SJCRH30 (cell line): Measurements from ENCODE around the gene FAM167B. TPM values are rescaled to one million over a fixed set of nuclear protein-coding genes. Genes with fewer than 3 reads are reported as not detected.
"Not testable (repeated sequence)": the region's sequence is repeated elsewhere in the genome, so short reads cannot be mapped to it uniquely, and the experiment has no call there.

Experiments
- DNase-seq, 2 experiments: peaks; one replicate each; pipeline ENCODE4 v3.0.0-alpha.2; 2015 to 2020
- H3K27ac ChIP-seq: fragments of 250-450 bp; sonication (Bioruptor Pico); 2 replicates; pipeline ENCODE4 v1.5.1; 2020; ENCODE audit warnings: mild to moderate bottlenecking, moderate library complexity
- H3K27me3 ChIP-seq: fragments of 250-450 bp; sonication (Bioruptor Pico); 2 replicates; pipeline ENCODE4 v1.5.1; 2020; ENCODE audit warnings: mild to moderate bottlenecking, moderate library complexity
- H3K36me3 ChIP-seq: fragments of 250-450 bp; sonication (Bioruptor Pico); 2 replicates; pipeline ENCODE4 v1.5.1; 2020; ENCODE audit warnings: mild to moderate bottlenecking, moderate library complexity
- H3K4me1 ChIP-seq: fragments of 250-450 bp; sonication (Bioruptor Pico); 2 replicates; pipeline ENCODE4 v1.5.1; 2020; ENCODE audit warnings: mild to moderate bottlenecking, moderate library complexity
- H3K4me3 ChIP-seq: fragments of 250-450 bp; sonication (Bioruptor Pico); 2 replicates; pipeline ENCODE4 v1.5.1; 2020; ENCODE audit warnings: mild to moderate bottlenecking, moderate library complexity
- H3K9me3 ChIP-seq: fragments of 250-450 bp; sonication (Bioruptor Pico); replicated peaks from 2 replicates; pipeline ENCODE4 v1.5.1; 2020; ENCODE audit warnings: mild to moderate bottlenecking, moderate library complexity
- total RNA-seq: library from RNA; depleted of rRNA; stranded (reverse); fragments of >200 nt; shearing (Covaris generic); gene quantifications from 2 replicates; pipeline ENCODE4 v1.2.3, GENCODE V29; 2014

FAM167B gene
- total RNA-seq, 1 experiment from 2014 or later: not detected

DNA sequence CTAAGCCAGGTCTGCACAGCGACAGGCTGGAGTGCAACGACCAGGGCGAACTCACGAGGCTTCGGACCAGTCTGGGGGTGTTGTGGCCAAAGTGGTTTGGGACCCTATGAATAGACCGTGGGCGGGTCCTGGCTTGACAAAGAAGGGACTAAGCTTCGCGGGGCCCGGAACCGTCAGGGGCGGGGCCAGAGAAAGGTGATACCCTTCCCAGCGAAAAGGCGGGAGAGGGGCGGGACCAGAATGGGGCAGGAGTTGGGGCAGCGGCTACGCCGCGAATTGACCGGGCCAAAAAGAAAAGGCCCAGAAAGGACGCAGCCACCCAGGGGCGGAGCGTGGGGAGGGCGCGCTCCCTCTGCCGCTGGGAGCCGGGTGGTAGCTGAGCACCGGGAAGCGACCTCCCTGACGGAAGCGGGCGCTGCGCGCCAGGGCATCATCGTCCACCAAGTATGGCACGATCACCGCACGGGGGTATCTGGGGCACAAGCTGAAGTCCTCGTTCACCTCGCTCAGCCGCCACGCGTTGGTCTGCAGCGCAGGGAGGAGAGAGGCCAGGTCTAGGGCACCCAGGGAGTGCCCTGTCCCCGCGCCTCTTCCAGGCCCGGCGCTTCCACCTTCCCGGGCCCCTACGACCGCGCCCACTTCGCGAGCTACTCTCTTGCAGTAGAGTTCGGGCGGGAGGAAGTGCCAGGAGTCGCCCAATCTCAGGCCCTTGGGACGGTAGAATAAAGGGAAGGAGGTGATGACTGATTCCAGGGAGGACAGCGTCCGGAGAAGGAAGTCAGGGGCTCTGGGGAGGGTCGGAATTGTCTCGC, 6.7 kb upstream of the FAM167B start:
- peak overlapping the region; percentile 59 for H3K4me3 ChIP-seq
- H3K27me3 ChIP-seq: no peaks in the 10 kb centered on the region
- no peak for DNase-seq
- peaks cover 10% of the 10 kb centered on the region; the same call in 1 of the 2 replicates for H3K4me1 ChIP-seq
- H3K9me3 ChIP-seq: no peaks in the 10 kb centered on the region
- H3K36me3 ChIP-seq: no peaks in the 10 kb centered on the region
- H3K27ac ChIP-seq: no peak overlapping the region

DNA sequence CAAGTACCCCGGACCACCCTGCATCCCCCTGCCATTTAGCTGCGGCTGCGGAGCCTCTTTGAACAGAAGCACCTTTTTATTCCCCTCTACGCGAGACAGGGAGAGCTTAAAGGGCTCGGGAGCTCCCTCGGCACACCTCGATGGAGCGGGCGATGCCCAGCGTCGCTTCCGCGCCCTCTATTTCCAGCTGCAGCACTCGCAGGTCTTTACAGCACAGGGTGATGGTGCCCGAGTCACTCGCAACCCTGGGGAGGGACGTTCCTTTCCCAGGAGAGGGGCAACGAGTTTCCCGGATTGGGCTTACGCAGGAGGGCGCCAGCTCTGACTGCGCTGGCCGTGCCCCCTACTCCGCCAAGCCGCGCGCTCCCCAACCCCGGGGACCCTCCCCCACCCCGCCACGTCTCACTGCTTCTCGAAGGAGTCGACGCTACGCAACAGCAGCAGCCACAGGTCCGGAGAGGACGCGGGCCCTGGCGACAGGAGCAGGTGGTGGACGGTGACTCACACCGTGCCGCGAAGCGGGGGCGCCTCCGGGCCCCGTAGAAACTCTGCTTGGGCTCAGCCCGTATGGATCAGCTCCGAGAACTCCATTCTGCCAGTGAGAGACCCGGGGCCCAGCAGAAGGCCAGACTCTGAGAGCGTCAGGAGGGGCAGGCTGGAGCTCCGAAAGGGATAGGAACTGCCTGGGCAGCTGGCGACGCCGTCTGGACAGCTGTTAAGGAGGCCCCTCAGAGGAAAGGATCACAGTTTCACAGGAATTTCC, 5.8 kb upstream of the FAM167B start:
- H3K36me3 ChIP-seq: no peaks in the 10 kb centered on the region
- H3K4me1 ChIP-seq: peaks cover 11% of the 10 kb centered on the region
- H3K27ac ChIP-seq: peak overlapping the region; percentile 69
- peak overlapping the region; percentile 59 for H3K4me3 ChIP-seq
- no peaks in the 10 kb centered on the region for H3K9me3 ChIP-seq
- peak; percentile 84 to 88 for DNase-seq
- no peaks in the 10 kb centered on the region for H3K27me3 ChIP-seq

DNA sequence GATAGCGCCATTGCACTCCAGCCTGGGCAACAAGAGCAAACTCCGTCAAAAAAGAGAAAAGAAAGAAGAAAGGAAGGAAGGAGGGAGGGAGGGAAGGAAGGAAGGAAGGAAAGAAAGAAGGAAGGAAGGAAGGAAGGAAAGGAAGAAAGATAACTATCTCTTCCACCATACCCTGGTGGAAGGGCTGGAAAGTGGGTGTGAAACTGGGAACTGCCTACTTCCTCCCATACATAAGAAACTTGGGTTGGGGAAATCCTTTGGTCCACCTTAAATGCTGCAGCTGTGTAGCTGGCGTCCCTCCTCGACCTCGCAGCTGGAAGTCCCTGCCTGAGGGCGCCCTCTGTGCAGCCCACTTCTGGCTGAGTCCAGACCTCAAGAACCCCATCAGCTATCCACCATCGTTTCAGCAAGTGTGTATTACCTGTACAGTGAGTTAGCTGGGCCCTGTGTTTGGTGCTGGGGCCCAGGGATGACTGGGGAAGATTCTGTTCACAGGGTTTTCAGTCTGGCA, 4.6 kb upstream of the FAM167B start:
- no peak overlapping the region for H3K27ac ChIP-seq
- no peaks in the 10 kb centered on the region for H3K27me3 ChIP-seq
- no peak overlapping the region for H3K4me3 ChIP-seq
- H3K36me3 ChIP-seq: no peaks in the 10 kb centered on the region
- no peaks in the 10 kb centered on the region for H3K9me3 ChIP-seq
- peaks cover 17% of the 10 kb centered on the region for H3K4me1 ChIP-seq
- peak; percentile 56 to 74 for DNase-seq

DNA sequence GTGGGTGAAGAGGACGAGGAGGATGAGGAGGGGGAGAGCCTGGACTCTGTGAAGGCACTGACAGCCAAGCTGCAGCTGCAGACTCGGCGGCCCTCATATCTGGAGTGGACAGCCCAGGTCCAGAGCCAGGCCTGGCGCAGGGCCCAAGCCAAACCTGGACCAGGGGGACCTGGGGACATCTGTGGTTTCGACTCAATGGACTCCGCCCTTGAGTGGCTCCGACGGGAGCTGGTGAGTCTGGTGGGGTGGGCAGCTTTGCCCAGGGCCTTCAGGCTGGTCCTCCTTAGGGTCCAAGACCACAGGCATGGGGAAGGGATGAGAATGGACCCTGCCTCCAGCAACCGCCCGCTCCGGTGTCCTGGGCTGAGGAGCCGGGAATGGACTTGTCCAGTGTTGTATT, 430 bp downstream of the FAM167B start:
- H3K27ac ChIP-seq: no peak overlapping the region

DNA sequence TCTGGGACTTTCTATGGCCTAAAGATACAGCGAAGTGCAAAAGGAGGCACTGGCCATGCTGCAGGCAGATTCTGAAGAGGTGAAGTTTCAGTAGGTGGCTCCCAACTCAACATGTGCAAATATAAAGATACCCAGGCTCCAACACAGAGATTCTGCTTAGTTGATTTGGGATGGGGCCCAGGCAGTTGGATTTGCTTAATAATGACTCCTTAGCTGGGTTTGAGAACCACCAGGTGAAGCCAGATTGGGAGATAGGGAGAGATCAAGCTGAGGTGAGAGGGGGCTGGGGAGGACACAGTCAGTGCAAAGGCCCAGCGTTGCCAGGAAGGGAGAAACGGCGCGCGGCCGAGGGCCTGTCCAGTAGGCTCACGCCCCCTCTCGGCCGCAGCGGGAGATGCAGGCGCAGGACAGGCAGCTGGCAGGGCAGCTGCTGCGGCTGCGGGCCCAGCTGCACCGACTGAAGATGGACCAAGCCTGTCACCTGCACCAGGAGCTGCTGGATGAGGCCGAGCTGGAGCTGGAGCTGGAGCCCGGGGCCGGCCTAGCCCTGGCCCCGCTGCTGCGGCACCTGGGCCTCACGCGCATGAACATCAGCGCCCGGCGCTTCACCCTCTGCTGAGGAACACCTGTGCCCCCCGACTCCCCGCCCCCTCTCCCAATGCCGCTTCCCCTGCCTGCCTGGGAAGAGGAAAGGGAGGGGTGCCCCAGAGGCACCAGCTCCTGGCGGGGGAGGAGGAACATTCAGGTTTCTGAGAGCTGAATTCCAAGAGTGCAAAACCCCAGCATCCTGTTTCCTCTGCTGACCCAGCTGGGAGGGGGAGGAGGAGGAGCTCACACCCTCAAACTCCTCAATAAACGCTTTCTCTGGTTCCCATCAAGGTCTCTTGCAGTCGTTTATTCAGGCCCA, 1.2 kb downstream of the FAM167B start:
- Histone ChIP-seq H3K27me3 (peaks cover 9% of the 10 kb centered on the region; the same call in 1 of the 2 replicates), H3K4me3 (no peak overlapping the region), H3K4me1 (peaks cover 21% of the 10 kb centered on the region), H3K36me3 (no peaks in the 10 kb centered on the region), H3K27ac (no peak overlapping the region), H3K9me3 (no peaks in the 10 kb centered on the region)
- peak; percentile 86 to 88 for DNase-seq

More for the DNA sequence above, 430 bp downstream of the FAM167B start:
- H3K4me1 ChIP-seq: peaks cover 25% of the 10 kb centered on the region
- H3K27me3 ChIP-seq: peaks cover 9% of the 10 kb centered on the region; the same call in 1 of the 2 replicates
- no peak overlapping the region for H3K4me3 ChIP-seq
- DNase-seq: no peak
- H3K9me3 ChIP-seq: no peaks in the 10 kb centered on the region
- H3K36me3 ChIP-seq: no peaks in the 10 kb centered on the region

DNA sequence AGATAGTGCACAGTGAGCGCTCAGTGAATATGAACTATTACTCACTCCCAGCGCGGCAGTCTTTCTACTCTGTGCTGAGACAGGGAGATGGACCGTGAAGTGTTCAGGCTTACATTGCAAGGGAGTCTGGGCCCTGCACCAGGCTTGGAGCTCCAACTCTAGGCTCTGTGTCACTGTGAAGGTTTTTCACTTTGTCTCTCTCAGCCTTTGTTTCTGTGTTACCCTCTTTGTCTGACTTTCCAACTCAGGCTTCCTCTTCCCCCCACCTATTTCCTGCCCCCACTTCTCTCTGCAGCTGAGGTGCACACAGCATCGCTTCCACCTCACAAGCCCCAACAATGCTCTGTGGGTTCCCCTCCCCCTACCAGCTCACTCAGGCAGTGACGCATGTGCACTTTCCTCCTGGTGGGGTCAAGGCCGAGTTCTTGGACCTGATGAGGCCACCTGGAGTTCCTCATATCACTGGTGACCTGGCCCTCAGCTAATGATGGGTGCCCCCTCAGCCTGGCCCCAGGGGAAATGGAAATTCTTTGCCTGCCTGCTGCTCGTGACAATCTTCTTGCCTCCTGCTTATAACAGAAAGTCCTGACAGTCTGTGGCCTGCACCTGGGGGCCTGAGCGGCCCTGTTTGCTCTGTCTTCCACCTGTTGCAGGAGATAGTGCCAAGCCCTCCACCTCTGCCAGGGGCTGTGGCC, 3.0 kb downstream of the FAM167B start:
- Histone ChIP-seq H3K4me1 (peaks cover 21% of the 10 kb centered on the region), H3K9me3 (no peaks in the 10 kb centered on the region), H3K4me3 (no peak overlapping the region), H3K27me3 (peaks cover 9% of the 10 kb centered on the region; the same call in 1 of the 2 replicates), H3K36me3 (no peaks in the 10 kb centered on the region), H3K27ac (no peak overlapping the region)
- DNase-seq: no peak

DNA sequence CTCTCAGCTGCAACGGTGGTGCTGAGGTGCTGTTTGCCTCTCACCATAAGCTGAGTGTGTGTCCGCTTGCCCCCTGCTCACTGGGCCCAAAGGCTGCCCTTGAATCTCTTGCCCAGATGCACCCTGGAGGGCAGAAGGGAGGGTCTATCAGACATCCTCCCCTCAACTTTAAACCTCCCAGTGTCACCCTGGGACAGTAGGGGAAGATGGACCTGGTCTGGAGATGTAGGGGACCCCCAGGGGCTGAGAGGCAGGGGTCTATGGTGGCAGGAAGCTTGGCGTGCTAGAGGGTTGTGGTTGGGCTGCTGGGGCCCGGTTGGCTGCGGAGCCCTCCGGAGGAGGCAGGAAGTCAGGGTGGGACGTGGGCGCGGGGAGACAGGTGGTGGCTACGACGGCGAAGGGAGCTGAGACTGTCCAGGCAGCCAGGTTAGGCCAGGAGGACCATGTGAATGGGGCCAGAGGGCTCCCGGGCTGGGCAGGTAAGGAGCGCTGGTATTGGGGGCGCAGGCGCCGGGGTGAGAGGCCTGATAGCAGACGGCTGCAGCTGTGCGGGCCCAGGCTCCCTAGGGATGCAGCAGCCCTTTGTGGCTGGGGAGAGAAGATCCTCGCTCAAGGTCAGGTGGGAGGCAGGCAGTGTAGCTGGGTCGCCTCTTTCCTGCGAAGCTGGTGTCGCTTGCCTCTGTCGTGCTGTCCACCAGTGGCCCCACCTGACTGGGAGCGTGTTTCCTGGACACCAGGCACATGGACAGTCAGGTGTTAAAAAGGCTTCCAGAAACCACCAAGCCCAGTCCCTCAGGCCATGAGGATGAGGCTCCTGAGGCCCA, 4.1 kb downstream of the FAM167B start, which contains the start of gene LCK:
TSS of gene LCK (plus strand) at position 373 of the 824 bp plus-strand sequence. CDS start 23,065 bp downstream, outside the sequence.
- Histone ChIP-seq H3K4me1 (peaks cover 21% of the 10 kb centered on the region), H3K4me3 (no peak within 1 kb of the TSS), H3K36me3 (no peaks in the 10 kb centered on the region), H3K27me3 (peaks cover 13% of the 10 kb centered on the region; the same call in 1 of the 2 replicates), H3K27ac (no peak within 1 kb of the TSS), H3K9me3 (no peaks in the 10 kb centered on the region)
- peak; percentile 39 to 54 for DNase-seq

DNA sequence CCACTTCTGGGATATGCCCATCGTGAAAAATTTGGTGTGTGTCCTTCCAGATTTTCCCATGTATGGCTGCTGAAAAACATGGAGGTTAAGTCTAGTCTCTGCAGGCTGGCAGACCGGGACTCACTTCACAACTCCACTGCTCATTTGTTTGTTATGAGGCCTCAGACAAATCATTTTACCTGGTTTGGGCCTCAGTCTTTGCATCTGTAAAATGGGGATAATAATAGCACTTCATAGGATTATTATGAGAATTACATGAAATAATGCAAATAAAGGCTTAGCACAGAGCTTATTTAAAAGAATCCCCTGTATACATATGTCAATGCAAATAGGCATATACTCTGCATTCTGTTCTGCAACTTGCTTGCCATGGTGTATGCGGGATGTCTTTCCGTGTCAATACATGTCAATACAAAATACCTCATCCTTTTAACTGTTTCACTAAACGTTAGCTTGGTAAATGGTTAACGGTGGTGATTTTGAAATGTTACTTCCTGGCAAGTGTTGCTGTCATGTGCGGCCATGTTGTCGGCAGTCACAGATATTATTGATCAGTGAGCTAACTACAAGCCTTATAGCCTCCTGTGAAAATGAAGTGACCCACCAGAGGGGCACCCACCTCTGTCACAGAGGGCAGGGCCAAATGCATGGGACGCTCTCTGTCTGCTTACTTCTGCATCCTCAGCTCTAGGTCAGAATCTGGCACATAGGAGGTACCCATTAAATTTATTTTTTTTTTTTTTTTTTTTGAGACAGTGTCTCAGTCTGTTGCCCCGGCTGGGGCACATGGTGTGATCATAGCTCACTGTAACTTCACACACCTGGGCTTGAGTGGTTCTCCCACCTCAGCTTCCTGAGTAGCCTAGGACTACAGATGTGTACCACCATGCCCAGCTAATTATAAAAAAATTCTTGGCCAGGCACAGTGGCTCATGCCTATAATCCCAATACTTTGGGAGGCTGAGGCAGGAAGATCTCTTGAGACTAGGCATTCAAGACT, 8.3 kb downstream of the FAM167B start:
- H3K4me1 ChIP-seq: peaks cover 9% of the 10 kb centered on the region
- DNase-seq: no peak

DNA sequence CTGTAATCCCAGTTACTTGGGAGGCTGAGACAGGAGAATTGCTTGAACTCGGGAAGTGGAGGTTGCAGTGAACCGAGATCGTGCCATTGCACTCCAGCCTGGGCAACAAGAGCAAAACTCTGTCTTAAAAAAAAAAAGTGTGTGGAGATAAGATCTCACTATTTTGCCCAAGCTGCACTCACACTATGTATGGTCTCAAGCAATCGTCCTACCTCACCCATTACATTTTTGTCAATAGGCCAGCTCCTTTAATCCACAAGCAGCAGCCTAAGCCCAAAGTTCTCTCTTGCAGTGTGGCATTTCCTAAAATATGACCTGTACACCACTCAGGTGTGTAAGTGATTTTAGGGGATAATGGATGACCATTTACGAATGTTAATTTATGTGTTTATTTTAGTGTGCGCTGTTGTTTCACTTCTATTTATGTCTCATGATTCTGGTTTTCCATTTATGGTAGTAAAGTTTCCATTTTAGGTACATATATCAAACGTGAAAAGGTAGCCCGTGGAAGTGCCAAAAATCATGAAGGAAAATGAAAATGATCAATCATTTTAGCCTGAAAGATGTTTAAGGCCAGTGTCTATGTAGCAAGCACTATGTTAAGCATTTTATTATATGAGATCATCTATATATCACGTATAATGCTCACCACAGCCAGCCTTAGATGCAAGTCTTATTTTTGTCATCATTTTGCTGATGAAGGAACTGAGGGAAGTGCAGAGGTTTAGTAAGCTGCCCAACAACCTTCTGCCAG, 9.6 kb downstream of the FAM167B start:
- H3K4me1 ChIP-seq: peaks cover under 1% of the 10 kb centered on the region
- H3K4me3 ChIP-seq: no peak overlapping the region
- no peaks in the 10 kb centered on the region for H3K36me3 ChIP-seq
- H3K27ac ChIP-seq: no peak overlapping the region
- no peak for DNase-seq
- peaks cover 3% of the 10 kb centered on the region; the same call in 1 of the 2 replicates for H3K27me3 ChIP-seq
- H3K9me3 ChIP-seq: no peaks in the 10 kb centered on the region

More for the DNA sequence above, 8.3 kb downstream of the FAM167B start:
- no peak overlapping the region for H3K4me3 ChIP-seq
- no peak overlapping the region for H3K27ac ChIP-seq
- H3K36me3 ChIP-seq: no peaks in the 10 kb centered on the region
- H3K9me3 ChIP-seq: no peaks in the 10 kb centered on the region
- peaks cover 10% of the 10 kb centered on the region; the same call in 1 of the 2 replicates for H3K27me3 ChIP-seq

DNA sequence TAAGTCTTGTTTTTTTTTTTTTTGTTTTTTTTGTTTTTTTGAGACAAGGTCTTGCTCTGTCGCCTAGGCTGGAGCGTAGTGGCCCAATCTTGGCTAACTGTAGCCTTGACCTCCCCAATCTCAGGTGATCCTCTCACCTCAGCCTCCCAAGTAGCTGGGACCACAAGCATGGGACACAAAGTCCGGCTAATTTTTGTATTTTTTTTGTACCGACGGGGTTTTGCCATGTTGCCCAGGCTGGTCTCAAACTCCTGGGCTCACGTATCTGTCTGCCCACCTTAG, 10.1 kb downstream of the FAM167B start:
- Histone ChIP-seq H3K4me1 (no peaks in the 10 kb centered on the region), H3K27ac (no peak overlapping the region), H3K27me3 (peaks cover 3% of the 10 kb centered on the region; the same call in 1 of the 2 replicates), H3K36me3 (no peaks in the 10 kb centered on the region), H3K4me3 (no peak overlapping the region), H3K9me3 (no peaks in the 10 kb centered on the region)
- DNase-seq: no peak

DNA sequence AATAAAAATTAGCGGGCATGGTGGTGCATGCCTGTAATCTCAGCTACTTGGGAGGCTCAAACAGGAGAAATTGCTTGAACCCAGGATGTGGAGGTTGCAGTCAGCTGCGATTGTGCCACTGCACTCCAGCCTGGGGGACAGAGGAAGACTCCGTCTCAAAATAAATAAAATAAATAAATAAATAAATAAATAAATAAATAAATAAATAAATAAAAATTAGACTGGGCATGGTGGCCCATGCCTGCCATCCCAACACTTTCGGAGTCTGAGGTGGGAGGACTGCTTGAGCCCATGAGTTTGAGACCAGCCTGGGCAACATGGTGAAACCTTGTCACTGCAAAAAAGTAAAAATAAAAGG, 16.2 kb downstream of the FAM167B start:
- H3K36me3 ChIP-seq, DNase-seq, H3K4me3 ChIP-seq, H3K4me1 ChIP-seq, H3K27ac ChIP-seq, H3K27me3 ChIP-seq, H3K9me3 ChIP-seq: not testable (repeated sequence)

DNA sequence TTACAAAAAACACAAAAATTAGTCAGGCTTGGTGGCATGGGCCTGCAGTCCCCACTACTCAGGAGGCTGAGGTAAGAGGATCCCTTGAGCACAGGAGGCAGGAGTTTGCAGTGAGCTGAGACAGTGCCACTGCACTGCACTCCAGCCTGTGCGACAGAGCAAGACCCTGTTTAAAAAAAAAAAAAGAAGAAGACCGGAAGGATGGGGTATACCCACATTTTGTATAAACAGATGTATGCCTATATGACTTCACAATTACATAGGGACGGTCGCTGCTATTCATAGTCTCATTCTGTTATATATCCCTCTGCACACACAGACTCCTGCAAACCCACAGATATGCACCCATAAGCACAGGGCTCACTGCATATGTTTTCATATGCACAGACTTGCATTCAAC, 16.7 kb downstream of the FAM167B start:
- no peak overlapping the region for H3K4me3 ChIP-seq
- H3K4me1 ChIP-seq: no peaks in the 10 kb centered on the region
- no peak overlapping the region for H3K27ac ChIP-seq
- no peaks in the 10 kb centered on the region for H3K27me3 ChIP-seq
- H3K36me3 ChIP-seq: no peaks in the 10 kb centered on the region
- DNase-seq: no peak
- H3K9me3 ChIP-seq: no peaks in the 10 kb centered on the region
